HEK293T (cell line): Measurements from ENCODE around the gene KLHDC4.

Experiments used
- CTCF ChIA-PET: fragments of 350-600 bp; formaldehyde crosslinking; extraction: SDS; loops from one replicate; lab custom pipeline; 2021; ENCODE audit warnings: antibody characterized with exemption, inconsistent platforms; lab: Yijun Ruan, JAX
- POLR2A ChIA-PET: fragments of 350-600 bp; formaldehyde crosslinking; extraction: SDS; loops from one replicate; lab custom pipeline; 2020; ENCODE audit warnings: antibody characterized with exemption, inconsistent platforms; lab: Yijun Ruan, JAX
- DNase-seq: peaks from one replicate; pipeline ENCODE4 v3.0.0; 2012; ENCODE audit warnings: mixed read lengths; ENCODE audit errors: extremely low spot score
- ARNT ChIP-seq: fragments of 450-650 bp; IDR thresholded peaks from 2 replicates; pipeline ENCODE4 v1.6.1; 2017; ENCODE audit warnings: mild to moderate bottlenecking
- BHLHE40 ChIP-seq: fragments of 450-650 bp; IDR thresholded peaks from 2 replicates; pipeline ENCODE4 v1.6.1; 2016; ENCODE audit warnings: mild to moderate bottlenecking, moderate library complexity, borderline replicate concordance
- CTBP1 ChIP-seq: fragments of 450-650 bp; IDR thresholded peaks from 2 replicates; pipeline ENCODE4 v1.6.1; 2016; ENCODE audit warnings: borderline replicate concordance
- ELF4 ChIP-seq: fragments of 450-650 bp; IDR thresholded peaks from 2 replicates; pipeline ENCODE4 v1.6.1; 2017; ENCODE audit warnings: antibody characterized with exemption
- FOXA1 ChIP-seq: fragments of 450-650 bp; IDR thresholded peaks from 2 replicates; pipeline ENCODE4 v1.6.1; 2016; ENCODE audit warnings: mild to moderate bottlenecking
- FOXK2 ChIP-seq: fragments of 450-650 bp; IDR thresholded peaks from 2 replicates; pipeline ENCODE4 v1.6.1; 2016; ENCODE audit warnings: mild to moderate bottlenecking
- FOXM1 ChIP-seq: fragments of 450-650 bp; IDR thresholded peaks from 2 replicates; pipeline ENCODE4 v1.6.1; 2017; ENCODE audit warnings: mild to moderate bottlenecking, borderline replicate concordance
- HDGF ChIP-seq: fragments of 450-650 bp; IDR thresholded peaks from 2 replicates; pipeline ENCODE4 v1.6.1; 2017; ENCODE audit warnings: antibody characterized with exemption, borderline replicate concordance
- L3MBTL2 ChIP-seq: fragments of 450-650 bp; conservative IDR thresholded peaks from 2 replicates; pipeline ENCODE4 v1.6.1; 2016; ENCODE audit warnings: mild to moderate bottlenecking
- LEF1 ChIP-seq: fragments of 450-650 bp; IDR thresholded peaks from 2 replicates; pipeline ENCODE4 v1.6.1; 2017; ENCODE audit warnings: mild to moderate bottlenecking, borderline replicate concordance
- NFRKB ChIP-seq: fragments of 450-650 bp; IDR thresholded peaks from 2 replicates; pipeline ENCODE4 v1.6.1; 2016; ENCODE audit warnings: mild to moderate bottlenecking, moderate library complexity
- SP1 ChIP-seq: fragments of 450-650 bp; IDR thresholded peaks from 2 replicates; pipeline ENCODE4 v1.6.1; 2017
- SUZ12 ChIP-seq: fragments of 450-650 bp; IDR thresholded peaks from 2 replicates; pipeline ENCODE4 v1.6.1; 2016; ENCODE audit warnings: mild to moderate bottlenecking
- TARDBP ChIP-seq: fragments of 450-650 bp; IDR thresholded peaks from 2 replicates; pipeline ENCODE4 v1.6.1; 2016
- ZNF384 ChIP-seq: fragments of 450-650 bp; IDR thresholded peaks from 2 replicates; pipeline ENCODE4 v1.6.1; 2016
- TF ChIP-seq, protein P1 (sequence below): fragments of 450-650 bp; IDR thresholded peaks from 2 replicates; pipeline ENCODE4 v1.6.1; 2016

Gene KLHDC4

DNA sequence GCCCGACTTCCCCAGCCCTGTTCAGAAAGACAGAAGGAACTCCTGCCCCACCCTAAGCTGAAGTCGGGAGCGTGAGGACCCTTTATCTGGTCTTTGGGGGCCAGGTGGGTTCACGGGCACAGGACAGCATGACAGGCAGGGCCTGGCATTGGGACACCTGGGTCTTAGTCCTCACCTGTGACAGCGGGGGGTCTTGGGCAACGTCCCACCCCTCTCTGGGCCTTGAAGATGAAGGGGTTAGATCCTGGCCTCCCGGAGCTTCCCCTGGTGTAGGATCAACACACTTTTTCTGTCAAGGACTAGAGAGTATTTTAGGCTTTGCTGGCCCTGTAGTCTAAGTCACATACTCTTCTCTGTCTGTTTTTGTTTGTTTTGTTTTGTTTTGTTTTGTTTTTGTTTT is 98.3 kb downstream of the KLHDC4 start:
- POLR2A ChIA-PET, result no interaction called here
- CTCF ChIA-PET, result no interaction called here
- no peak for DNase-seq
- TF ChIP-seq BHLHE40 (no peak), FOXK2 (no peak), SUZ12 (no peak), SP1 (no peak), CTBP1 (no peak), NFRKB (no peak), L3MBTL2 (no peak), ELF4 (no peak), FOXA1 (no peak), FOXM1 (no peak), ZNF384 (no peak), ARNT (no peak), LEF1 (no peak), TARDBP (no peak)

GRCh38 chr16:87666919-87667318 is 98.9 kb downstream of the KLHDC4 start:
- TF ChIP-seq TARDBP, result no peak
- no peak for TF ChIP-seq CTBP1
- no peak for TF ChIP-seq LEF1
- no peak for TF ChIP-seq FOXM1
- no peak for DNase-seq
- ChIA-PET POLR2A (no interaction called here), CTCF (no interaction called here)

DNA sequence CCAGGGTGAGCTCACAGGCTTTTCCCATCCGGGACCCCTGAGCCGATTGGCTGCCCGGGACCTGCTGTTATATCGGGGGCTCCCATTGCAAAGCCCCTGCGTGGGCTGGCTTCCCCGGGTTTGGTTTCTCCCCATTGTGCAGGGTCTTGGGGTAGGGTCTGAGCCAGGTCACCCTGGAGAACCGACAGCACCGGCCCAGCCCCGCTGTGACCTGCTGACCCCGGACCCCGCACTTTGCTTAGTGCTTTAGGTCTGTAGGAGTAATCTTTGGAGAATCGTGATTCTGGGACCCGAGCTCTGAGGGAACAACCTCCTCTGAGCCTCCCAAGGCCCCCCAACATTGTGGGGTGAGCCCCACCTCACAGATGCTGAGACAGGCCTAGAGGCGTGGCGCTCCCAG is 100.6 kb downstream of the KLHDC4 start:
- CTCF ChIA-PET, result no interaction called here
- DNase-seq, result no peak
- TF ChIP-seq ARNT, result no peak
- TF ChIP-seq ELF4, result no peak
- no peak for TF ChIP-seq L3MBTL2
- no peak for TF ChIP-seq HDGF
- TF ChIP-seq LEF1, result no peak
- TF ChIP-seq BHLHE40, result no peak
- TF ChIP-seq FOXA1, result no peak
- no peak for TF ChIP-seq FOXM1
- TF ChIP-seq SUZ12, result no peak
- no peak for TF ChIP-seq ZNF384
- TF ChIP-seq, protein P1, sequence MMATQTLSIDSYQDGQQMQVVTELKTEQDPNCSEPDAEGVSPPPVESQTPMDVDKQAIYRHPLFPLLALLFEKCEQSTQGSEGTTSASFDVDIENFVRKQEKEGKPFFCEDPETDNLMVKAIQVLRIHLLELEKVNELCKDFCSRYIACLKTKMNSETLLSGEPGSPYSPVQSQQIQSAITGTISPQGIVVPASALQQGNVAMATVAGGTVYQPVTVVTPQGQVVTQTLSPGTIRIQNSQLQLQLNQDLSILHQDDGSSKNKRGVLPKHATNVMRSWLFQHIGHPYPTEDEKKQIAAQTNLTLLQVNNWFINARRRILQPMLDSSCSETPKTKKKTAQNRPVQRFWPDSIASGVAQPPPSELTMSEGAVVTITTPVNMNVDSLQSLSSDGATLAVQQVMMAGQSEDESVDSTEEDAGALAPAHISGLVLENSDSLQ, result no peak
- no peak for TF ChIP-seq NFRKB
- TF ChIP-seq TARDBP, result no peak
- no peak for TF ChIP-seq FOXK2
- no peak for TF ChIP-seq CTBP1
- TF ChIP-seq SP1, result no peak
- POLR2A ChIA-PET, result no interaction called here

DNA sequence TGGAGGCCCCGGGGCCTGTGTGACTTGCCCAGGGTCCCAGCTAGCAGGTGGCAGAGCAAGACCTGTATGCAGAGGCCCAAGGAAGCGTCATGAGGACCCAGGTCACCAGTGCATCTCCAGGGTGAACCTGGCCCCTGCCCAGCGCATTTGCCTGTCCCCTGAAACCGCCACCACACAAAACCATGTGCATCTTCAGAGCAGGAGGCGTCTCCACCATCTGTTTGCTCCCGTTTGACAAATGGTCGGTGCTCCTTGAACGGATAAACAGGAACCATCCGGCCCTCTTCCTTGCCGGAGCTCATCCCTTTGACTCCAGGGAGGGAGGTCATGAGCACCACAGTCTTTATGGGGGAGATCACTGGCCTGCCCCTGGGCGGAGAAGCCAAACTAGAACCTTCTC is 101.0 kb downstream of the KLHDC4 start:
- POLR2A ChIA-PET, result no interaction called here
- TF ChIP-seq CTBP1 (no peak), ELF4 (no peak), L3MBTL2 (no peak), FOXM1 (no peak), HDGF (no peak)
- TF ChIP-seq, protein P1, result no peak
- DNase-seq, result no peak
- CTCF ChIA-PET, result no interaction called here

DNA sequence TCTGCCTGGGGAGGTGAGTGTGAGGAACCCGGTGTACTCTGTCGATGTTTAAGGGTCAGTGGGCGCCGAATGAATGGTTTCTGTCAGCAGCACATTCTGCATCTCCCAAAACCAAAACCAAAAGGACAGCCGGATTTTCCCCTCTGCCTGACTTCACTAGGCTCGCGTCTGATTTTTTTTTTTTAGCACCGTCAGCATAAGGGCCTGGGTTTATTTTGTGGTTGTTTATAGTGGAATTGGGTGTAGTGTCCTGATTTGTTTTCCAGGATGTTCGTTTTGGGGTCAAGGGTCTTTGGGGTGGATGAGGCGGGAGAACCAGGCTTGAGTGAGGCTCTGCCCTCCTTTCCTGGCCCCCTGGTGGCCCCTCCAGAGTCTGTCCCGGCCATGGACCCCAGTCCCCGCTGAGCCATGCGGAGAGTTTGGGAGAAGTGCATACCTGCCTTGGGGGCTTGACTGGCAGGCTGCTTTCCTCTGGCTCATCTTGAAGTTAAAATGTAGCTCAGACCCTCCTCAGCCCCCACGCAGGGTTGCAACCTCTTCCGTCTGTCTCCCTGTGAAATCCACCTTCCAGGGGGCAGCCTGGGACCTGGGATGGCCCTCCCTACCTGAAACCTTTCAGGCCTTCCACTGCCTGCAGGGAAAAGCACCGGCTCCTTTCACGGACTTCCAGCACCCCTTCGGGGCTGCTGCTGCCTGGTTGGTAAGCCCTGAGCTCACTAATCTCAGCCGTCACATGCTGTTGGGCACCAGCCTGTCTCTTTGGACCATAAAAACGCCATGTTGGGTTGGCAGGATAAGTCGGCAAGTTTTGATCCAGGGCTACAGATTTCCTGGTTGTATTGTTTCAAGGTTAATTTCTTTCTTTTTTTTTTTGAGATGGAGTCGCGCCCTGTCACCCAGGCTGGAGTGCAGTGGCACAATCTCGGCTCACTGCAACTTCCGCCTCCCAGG is 103.3 kb downstream of the KLHDC4 start:
- ChIA-PET POLR2A (no interaction called here), CTCF (interaction anchor here (0.6 kb wide), 1 partner anchor 29 kb away, joined by 3 read pairs; no protein-coding TSS in a partner anchor)
- no peak for TF ChIP-seq SP1
- no peak for TF ChIP-seq FOXM1
- TF ChIP-seq NFRKB, result no peak
- no peak for TF ChIP-seq HDGF
- TF ChIP-seq LEF1, result no peak
- no peak for TF ChIP-seq BHLHE40
- no peak for TF ChIP-seq TARDBP
- no peak for TF ChIP-seq ELF4
- no peak for TF ChIP-seq L3MBTL2
- TF ChIP-seq ZNF384, result no peak
- no peak for TF ChIP-seq ARNT
- TF ChIP-seq FOXK2, result no peak
- TF ChIP-seq CTBP1, result no peak
- no peak for TF ChIP-seq SUZ12
- TF ChIP-seq, protein P1, result no peak
- no peak for TF ChIP-seq FOXA1
- DNase-seq, result no peak

DNA sequence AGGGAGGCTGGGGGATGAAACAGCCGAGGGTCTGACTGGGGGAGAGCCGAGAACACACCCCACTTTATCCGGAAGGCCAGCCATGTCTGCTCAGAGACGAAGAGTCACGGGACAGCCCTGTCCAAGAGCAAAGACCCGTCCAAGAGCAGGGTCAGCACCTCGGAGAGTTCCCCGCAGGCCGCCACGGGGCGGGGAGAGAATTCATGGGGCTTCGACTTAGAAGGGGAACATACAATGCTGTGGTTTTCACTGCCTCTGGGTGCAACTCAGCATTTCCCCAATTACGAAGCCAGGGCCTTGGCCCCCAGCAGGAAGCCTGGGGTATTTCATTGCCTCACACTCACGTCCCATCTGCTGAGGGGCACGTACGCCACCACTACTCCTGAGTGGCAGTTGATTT is 104.2 kb downstream of the KLHDC4 start:
- DNase-seq, result peak; percentile 42
- POLR2A ChIA-PET, result no interaction called here
- CTCF ChIA-PET, result no interaction called here
- TF ChIP-seq SUZ12 (no peak), ZNF384 (no peak), NFRKB (no peak), FOXA1 (no peak), ARNT (no peak), TARDBP (no peak), FOXM1 (no peak), LEF1 (no peak), ELF4 (no peak), BHLHE40 (no peak), CTBP1 (no peak), FOXK2 (no peak), L3MBTL2 (no peak), HDGF (no peak), SP1 (no peak)
- TF ChIP-seq, protein P1, result no peak
